Hematopoietic multipotent progenitor cell treated with erythropoietin and hydrocortisone succinate and interleukin-3 and kit ligand, for 17 days (in vitro differentiated cells): ENCODE measurements around the gene FGD3.
"Not testable (repeated sequence)": the region's sequence is repeated elsewhere in the genome, so short reads cannot be mapped to it uniquely, and the experiment has no call there.

Experiments
- DNase-seq: peaks from one replicate; pipeline ENCODE4 v3.0.0-alpha.2; 2015; ENCODE audit warnings: low spot score

FGD3 gene

DNA sequence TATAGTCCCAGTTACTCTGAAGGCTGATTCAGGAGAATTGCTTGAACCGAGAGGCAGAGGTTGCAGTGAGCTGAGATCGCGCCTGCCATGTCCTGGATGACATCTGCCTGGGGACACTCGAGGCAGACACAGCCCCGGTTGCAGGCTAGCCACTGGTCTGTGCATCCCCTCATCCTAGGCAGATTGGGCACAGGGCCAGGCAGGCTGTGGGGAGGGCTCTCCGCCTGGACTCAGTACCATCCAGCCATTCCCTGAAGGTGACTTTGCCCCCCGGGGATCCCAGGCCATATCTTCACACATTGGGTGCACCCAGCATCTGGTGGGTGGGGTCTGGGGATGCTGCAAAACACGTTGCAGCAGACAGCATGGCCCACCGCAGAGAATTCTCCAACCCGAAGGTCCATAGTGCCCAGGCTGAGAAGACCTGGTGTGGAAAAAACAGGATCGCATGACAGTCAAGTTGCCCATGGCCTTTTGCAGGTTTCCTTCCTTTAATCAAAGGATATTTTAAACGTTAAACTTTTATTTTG, 60.3 kb downstream of the FGD3 start:
- no peak for DNase-seq

DNA sequence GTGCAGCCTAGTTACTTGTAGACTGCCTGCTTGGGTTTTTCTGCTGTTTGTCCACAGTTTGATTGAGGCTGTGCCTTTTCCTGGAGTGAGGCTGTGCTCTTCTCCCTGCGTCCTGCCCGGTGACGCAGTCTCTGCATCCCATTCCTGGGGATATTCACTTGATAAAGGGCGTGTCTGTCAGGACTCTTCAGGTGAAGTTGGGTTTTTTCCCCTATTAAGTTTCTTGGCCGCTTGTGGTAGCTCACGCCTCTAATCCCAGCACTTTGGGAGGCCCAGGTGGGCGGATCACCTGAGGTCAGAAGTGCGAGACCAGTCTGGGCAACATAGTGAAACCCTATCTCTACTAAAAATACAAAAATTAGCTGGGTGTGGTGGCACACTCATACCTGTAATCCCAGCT, 61.1 kb downstream of the FGD3 start:
- DNase-seq, result no peak

DNA sequence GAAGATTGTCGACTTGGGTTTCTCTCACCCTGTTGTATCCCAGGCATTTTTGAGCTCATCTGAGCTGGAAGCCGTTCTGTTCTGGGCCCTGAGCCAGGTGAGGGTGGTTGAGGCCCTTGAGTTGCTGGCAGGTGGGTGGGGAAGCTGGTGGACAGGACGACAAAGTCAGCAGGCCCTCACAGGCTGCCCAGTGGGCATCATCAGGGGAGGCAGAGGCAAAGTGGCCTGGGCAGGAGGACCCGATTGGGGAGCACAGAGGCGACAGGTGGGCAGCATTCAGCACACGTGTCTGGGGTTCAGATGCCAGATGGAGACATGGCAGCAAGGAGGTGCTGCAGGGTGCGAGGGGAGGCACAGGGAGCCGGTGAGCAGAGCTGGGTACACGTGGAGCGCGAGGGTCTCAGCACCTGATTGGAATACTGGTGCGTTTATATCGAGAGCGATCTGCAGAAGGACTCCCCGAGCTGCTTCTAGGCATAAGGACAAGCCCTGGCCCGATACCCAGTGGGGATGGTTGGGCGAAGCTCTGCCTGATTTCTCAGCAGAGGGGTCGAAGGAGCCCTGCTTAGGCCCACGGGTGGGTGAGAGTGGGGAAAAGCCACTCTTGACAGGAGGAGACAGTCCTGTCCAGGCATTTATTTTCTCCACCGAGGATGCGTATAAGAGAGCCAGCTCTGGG, 62.2 kb downstream of the FGD3 start:
- no peak for DNase-seq

DNA sequence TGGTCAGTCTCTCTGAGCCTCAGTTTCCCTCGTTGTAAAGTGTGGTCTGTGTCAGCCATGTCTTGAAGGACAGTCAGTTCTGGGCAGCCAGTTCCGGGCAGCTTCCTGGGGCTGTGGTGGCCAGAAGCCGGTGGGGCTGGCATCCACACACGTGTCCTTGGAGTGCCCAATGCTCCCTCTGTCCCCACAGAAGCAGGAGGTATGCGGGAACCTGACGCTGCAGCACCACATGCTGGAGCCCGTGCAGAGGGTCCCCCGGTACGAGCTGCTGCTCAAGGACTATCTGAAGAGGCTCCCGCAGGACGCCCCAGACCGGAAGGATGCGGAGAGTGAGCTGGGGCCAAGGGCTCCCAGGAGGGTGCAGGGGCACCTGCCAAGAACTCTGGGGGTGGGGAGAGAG, 62.7 kb downstream of the FGD3 start:
- no peak for DNase-seq

DNA sequence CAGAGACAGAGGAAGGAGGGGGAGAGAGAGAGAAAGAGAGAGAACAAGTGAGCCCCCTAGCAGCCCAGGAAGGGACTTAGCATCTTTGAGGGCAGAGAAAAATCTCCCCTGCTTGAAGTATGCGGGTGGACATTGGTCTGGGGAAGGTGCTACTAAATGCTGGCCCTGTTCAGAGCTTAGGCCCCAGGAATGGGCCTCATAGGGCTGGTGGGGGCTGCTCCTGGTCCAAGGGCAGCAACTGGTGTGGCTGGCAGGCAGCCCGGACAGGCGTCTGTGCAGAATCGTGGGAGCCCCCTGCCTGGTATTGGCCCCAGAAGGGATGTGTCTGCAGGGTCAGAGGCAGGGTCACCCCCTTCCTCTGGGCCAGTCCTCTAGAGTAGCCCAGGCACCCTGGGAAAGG, 63.4 kb downstream of the FGD3 start:
- no peak for DNase-seq

DNA sequence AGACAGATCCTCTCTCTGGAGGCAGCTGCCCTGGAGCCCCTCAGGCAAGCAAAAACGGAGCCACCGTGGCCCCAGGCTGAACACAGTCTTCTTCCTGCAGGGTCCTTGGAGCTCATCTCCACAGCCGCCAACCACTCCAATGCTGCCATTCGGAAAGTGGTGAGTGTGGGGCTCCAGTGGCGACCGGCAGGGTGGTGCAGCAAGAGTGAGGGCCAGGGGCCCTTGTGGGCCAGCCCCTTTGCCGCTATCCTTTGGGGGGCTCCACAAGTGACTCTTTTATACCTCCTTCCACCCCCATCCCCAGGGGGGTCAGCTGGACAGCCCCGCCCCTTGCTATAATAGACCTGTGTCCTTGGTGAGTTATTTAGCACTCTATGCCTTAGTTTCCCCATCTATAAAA, 63.8 kb downstream of the FGD3 start:
- DNase-seq, result no peak

DNA sequence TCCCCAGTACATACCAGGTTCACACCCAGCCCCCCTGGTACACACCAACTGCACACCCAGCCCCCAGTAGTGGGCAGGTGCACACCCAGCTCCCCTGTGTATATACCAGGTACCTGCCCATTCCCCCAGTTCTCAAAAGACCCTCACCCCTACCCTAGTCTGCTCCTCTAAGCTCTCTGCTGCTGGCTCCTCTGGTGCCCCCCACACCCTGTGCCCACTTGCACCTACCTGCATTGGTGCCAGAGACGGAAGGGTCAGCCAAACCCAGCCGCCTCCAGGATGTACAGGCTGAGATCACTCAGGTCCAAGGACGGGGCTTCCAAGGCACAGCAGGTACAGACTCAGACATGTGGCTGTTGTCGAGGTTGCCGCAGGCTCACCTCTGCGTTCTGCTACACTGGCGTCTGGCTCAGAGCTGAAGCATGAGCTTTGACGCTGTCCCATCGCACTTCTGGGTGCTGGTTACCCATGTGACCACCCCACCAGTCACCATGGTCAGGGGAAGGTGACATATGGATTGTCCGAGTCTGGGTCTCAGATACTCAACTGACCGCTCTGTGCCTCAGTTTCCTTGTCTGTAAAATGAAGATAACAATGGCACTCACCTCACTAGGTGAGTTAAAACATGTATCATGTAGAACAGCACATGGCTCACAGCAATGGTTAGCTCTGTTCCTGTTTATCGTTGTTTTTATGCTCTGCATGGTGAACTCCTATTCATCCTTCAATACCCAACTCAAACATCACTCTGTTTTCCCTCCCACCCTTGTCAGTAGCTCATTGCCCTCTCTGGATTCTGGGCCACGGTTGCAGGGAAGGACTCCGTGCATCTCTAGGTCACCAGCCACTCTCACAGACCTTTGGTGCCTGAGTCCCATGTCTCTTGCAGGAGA, 65.9 kb downstream of the FGD3 start:
- no peak for DNase-seq

DNA sequence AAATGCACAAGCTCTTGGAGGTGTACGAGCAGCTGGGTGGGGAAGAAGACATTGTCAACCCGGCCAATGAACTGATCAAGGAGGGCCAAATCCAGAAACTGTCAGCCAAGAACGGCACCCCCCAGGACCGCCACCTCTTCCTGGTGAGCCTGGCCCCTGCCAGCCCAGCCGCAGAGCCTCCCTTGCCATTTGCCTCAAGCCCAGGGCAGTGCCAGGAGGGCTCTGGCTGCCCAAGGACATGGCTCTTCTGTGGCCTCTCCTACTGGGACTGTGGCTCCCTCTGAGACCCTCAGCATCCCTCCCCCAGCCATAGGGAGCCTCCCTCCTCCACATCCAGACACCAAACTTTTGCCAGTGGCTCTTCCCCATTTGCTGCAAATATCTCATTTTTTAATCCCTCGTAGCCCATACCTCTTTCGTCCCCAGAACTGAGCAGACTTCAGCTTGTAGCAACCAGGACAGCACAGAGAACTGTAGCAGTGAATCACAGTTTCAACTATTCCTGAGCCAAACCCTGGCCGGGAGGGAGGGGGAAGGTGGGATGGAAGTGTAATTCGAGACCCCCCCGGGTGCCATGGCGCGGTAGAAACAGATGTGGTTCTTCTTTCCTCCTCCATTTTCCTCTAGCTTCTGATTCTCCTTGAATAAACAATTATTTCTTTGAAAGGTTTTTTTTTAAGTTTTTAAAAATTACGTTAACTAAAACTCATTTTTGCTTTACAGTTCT, 66.7 kb downstream of the FGD3 start:
- DNase-seq, result no peak

DNA sequence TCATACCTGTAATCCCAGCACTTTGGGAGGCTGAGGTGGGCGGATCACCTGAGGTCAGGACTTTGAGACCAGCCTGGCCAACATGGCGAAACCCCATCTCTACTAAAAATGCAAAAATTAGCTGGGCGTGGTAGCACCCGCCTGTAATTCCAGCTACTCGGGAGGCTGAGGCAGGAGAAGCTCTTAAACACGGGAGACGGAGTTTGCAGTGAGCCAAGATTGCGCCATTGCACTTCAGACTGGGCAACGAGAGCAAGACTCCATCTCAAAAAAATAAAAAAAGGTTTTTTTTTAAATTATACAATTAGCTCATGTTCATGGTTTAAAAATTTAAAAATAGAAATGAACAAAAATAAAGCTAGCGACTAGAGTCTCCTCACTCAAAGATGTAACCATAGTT, 67.9 kb downstream of the FGD3 start:
- DNase-seq, result not testable (repeated sequence)

DNA sequence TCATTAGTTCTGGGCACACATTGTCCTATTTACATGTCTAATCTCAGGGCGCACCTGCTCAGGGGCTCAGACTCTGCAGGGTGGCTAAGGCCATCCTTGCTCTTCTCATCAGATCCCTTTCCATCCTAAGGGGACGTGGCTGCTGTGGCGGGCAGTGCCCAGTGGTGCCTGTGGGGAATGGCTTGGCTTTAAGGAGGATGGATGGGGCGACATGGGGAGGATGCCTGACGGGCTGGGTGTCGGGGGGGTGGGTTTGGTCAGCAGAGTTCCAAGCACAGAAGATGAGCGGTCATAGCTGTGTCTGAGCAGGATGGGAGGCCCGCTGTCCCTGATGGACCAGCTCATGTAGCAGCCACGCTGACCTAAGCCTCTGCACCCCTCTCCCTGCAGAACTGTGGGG, 70.3 kb downstream of the FGD3 start:
- no peak for DNase-seq

DNA sequence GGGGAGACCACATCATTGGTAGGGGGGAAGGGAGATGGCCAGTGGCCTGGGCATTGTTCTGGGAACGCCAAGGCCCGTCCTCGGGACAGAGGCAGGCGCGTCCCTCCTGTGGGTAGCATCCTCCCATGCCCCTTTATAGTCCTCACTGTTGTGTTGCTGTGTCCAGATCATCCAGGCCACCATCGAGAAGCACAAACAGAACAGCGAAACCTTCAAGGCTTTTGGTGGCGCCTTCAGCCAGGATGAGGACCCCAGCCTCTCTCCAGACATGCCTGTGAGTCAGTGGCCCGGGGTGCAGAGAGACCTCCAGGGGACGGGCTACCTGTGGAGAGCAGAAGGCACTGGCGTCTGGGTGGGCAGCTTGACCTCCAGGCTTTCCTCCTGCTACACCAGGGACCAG, 72.8 kb downstream of the FGD3 start:
- DNase-seq, result no peak

DNA sequence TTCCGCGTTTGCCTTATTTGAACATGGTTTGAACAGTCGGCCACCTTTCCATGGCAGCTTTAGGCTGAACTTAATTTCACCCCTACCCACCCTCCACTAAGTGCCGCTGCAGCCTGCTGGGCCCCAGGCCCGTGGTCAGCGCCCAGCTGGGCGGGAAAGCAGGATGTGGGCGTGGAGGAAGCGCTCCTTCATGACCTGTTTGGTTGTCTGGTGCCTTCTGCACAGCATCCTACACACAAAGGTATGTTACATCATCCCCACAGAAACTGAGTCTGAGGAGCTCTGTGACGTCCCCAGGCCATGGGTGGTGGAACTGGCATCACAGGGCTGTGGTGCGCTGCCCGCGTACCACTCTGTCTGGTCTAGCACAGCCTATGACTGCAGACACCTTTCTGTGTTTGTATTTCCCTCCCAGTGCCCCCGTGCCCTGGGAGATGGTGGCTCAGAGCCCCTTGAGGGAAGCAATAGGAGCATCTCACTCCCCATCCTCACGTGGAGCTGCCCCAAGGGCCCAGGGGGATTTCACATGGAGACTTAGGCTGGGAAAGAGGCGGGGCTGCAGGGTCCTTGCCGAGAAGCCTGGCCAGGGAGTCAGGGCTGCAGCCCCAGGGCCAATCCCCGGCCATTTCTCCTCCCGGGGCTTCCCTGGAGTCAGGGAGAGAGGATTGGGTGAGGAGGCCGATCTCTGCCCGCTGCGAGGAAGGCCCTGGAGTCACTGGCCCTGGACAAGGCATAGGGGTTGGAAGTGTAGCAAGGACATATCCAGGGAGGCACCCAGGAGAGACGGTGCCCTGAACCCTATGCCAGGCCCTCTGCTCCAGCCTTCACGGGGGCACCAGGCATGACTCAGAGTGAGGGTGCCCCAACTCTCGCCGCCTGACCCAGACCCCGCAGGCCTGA, 73.7 kb downstream of the FGD3 start:
- no peak for DNase-seq

DNA sequence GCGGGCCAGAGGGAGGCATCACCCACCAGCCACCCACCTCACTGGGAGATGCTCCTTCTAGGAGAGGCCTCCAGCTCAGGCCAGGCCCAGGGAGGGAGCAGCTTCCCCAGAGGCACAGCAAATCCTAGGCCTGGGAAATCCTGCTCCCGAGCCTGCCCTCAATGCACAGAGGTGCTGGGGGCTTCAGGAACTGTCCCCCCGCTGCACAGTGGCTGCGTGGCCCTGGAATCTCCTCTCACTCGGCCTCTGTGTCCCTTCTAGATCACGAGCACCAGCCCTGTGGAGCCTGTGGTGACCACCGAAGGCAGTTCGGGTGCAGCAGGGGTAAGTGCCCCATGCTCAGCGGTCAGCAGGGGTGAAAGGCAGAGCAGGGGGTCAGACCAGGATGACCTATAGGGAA, 74.7 kb downstream of the FGD3 start:
- no peak for DNase-seq

DNA sequence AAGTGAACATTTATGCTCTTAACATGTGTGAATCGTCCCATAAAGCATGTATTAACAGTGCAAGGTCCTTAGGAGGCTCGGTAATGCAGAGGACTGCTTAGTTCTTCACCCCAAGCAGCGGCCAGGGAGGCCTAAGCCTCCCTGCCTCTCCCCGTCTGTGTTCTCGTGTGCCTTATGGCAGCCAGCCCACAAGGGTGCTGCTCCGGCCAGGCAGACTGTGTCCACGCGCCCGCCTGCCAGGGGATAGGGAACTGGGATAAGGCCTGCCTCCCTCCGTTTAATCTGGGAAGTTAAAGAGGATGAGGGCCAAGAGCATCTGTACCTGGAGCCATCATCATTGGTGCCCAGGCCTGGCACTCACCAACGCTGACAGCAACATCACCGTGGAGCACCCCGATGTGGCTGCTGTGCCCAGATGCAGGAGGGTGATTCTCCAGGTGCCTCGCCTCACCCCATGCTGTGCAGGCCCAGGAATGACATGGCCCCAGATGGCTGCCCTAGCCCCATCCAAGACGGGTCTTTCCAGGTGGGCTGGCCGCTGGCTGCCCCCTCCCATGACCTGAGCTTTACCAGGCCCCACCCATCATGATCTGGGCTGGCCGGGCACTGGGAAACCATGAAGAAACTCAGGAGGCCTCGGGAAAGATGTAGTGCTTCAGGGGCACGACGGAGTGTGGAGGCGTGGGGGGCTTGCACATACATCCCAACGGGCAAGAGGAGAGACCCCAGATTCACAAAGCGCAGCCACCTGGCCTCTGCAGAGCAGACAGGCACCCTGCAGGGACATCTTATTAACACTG, 75.6 kb downstream of the FGD3 start:
- DNase-seq, result no peak

DNA sequence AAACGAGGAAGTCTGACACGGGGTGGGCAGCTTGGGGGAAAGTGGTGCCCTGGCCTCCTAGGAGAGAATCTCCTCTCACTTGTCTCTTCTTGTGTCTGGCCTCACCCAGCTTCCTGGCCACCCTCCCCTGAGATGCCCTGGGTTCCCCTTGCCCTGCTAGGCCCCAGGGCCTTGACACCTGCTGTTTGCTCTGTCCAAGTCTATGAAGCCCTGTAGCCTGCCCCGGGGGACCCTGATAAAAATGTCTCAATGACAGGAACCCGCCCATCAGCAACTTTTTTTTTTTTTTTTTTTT, 76.1 kb downstream of the FGD3 start:
- DNase-seq, result no peak

DNA sequence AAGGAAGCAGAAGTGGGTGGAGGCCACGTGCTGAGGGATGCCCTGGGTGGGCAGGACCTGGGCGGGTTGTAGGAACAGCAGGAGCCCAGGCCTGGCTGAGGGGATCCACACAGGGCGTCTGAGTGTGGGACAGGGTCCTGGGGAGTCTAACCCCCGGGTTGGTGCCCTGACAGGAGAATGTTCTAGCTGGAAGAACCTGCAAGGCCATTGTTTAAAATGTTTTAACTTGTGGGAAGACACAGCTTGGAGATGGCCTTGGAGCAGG, 77.3 kb downstream of the FGD3 start:
- no peak for DNase-seq

DNA sequence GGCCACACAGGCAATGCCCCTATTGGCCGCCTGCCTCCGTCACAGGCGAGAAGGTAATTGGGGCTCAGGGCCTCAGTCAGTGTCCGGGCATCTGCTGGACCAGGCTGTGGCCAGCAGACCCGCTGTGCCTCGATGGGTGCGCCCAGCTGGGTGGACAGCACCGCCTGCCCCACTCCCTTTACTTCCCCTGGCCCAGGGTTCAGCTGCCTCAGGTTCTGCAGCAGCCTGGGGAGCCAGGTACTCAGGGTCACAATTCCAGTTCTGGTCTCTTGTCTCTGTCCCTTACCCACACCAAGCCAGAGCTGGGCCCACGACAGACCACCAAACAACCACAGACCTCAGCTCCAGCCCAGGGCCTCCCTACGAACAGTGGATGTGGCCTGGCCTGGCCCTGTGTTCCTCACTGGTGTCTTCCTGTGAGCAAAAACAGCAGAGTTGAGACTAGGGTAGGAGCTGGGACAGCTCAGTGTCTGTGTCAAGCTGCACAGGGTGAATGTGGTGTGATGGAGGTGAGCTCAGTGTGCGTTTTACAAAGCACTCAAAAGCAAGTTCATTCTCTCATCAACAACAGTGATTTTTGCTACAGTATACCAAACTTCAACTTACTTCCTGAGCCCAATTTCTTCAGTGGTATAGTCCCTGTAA, 77.8 kb downstream of the FGD3 start:
- DNase-seq, result no peak

DNA sequence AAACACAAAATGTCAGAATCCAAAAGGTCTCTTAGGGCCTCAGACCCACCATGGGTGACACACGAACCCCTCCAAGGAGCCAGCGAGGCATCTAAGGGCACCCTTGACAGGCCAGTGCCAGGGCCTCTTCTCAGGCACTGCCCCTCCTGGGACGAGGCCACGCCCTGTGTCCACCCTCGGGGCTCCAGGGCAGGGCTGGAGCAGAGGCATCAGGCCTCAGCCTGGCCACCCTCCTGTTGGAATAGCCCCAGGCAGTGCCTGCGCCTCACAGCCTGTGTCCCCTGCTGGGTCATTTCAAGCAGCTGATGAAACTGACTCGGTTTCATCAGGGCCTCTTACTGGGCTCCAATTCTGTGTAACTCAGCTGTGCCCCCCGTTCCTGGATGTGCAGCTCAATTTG, 78.4 kb downstream of the FGD3 start:
- no peak for DNase-seq

DNA sequence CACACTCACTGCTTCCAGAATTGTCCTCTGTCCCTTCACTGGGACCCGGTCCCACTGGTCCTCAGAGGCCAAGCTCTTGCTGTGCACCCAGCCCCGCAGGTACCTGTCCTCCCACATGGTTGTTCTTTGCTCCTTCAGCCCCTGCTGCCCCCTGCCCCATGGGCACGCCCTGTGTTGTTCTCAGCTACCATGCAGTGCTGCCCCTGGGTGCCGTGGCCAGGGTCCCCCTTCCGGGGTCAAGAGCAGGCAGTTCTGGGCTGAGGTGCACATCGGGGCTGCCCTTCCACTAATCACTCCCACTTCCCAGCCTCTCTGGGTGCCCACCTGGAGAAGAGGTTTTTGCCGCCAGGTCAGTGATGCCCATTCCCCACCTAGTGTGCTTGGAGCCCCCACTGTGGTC, 79.3 kb downstream of the FGD3 start:
- no peak for DNase-seq

DNA sequence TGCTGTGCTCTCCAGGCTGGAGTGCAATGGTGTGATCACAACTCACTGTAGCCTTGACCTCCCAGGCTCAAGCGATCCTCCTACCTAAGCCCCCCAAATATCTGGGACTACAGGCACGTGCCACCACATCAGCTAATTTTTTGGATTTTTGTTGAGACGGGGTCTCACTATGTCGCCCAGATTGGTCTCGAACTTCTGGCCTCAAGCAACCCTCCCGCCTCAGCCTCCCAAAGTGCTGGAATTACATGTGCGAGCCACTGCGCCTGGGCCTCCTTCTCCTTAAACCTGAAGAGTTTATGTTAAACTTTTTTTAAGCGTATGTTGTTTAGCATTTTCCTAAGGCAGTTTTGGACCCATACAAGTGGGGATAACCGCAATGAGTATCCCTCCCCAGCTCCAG, 80.4 kb downstream of the FGD3 start:
- no peak for DNase-seq

DNA sequence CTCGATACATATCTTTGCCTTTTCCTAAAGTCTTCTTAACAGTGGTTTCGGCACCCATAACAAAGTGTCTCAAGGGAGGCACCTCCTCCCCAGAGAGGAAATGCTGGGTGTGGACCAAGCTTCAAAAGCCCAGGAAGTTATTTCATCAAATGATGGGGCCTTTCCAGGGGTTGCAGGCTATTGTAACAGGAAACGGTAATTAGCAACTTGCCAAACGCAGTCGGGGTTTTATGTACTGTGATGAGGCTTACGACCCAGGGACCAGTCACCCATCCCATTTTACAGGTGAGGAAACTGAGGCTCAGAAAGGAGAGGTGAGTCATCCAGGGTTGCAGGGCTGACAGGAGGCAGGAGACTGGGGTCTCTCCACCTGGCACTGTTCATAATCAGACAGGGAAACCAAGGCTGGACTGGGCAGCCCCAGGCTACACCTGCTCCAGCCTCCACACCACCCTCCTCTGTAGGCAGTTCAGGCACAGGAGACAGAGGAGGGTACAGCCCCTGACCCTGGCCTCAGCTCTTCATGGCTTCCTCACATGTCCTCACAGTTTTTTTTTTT, 81.2 kb downstream of the FGD3 start:
- no peak for DNase-seq
